Tibial artery (tissue), 4 donors: ENCODE data around the gene PYGO2.
"Not testable (repeated sequence)": the region's sequence is repeated elsewhere in the genome, so short reads cannot be mapped to it uniquely, and the experiment has no call there.

ENCODE experiments used
- DNase-seq, 2 donors: peaks; one replicate each; pipeline ENCODE4 v3.0.0-alpha.2; 2019
- H3K27ac ChIP-seq, 2 donors: fragments of 200-600 bp; sonication (generic) in 1 of 2; 1 replicate in 1 of 2; 2 replicates in 1 of 2; pipeline ENCODE4 v1.5.1; 2018 to 2019; ENCODE audit warnings: mild to moderate bottlenecking in 1 of 2
- H3K27me3 ChIP-seq, 2 donors: fragments of 200-600 bp; sonication (generic) in 1 of 2; one replicate each; pipeline versions ENCODE4 v1.5.1 to v1.6.0; 2016 to 2019
- H3K36me3 ChIP-seq, 3 donors: fragments of 200-600 bp; sonication (generic) in 2 of 3; one replicate each; pipeline ENCODE4 v1.5.1; 2016 to 2019; ENCODE audit warnings: mild to moderate bottlenecking in 2 of 3
- H3K4me1 ChIP-seq, 4 donors: fragments of 200-600 bp; sonication (generic) in 2 of 4; 1 replicate in 3 of 4; 2 replicates in 1 of 4; pipeline ENCODE4 v1.5.1; 2016 to 2019
- H3K4me3 ChIP-seq, 2 donors: fragments of 200-600 bp; sonication (generic) in 1 of 2; 1 replicate in 1 of 2; 2 replicates in 1 of 2; pipeline ENCODE4 v1.5.1; 2018 to 2019; ENCODE audit warnings: mild to moderate bottlenecking in 2 of 2
- H3K9me3 ChIP-seq, 3 donors: fragments of 200-600 bp; sonication (generic) in 1 of 3; one replicate each; pipeline ENCODE4 v1.5.1; 2016 to 2019
- intact Hi-C: fragments of 100-400 bp; cut with DNase I; formaldehyde crosslinking; loops from one replicate; pipeline ENCODE4 v1.15.0; 2023; ENCODE audit warnings: low total_unique reads
- TF ChIP-seq, protein P1 (sequence below), 2 experiments: fragments of 200-600 bp in 1 of 2; fragments of 450-650 bp in 1 of 2; IDR thresholded peaks; one replicate each; pipeline ENCODE4 v1.5.1; 2017 to 2019; ENCODE audit warnings: antibody characterized with exemption in 2 of 2, mild to moderate bottlenecking in 1 of 2, moderate library complexity in 1 of 2

Gene PYGO2

DNA sequence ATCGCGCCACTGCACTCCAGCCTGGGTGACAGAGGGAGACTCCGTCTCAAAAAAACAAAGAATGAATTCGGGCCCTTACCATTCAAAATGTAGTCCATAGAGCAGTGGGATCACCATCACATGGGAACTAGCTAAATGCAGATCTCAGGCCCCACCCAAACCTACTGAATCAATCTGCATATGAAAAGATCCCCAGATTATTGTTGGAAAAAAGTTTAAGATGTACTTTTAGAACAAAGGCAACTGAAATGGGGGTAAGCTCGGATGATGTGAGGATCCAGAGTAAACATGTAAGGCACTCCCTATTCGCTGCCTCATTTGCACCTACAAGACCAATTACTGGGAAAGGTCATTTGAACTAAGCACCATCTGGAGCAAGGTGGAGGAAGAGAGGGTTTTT lies 20.8 kb upstream of the PYGO2 start:
- intact Hi-C loops, result no loop called here
- no peaks in the 10 kb centered on the region for H3K27me3 ChIP-seq
- TF ChIP-seq, protein P1, sequence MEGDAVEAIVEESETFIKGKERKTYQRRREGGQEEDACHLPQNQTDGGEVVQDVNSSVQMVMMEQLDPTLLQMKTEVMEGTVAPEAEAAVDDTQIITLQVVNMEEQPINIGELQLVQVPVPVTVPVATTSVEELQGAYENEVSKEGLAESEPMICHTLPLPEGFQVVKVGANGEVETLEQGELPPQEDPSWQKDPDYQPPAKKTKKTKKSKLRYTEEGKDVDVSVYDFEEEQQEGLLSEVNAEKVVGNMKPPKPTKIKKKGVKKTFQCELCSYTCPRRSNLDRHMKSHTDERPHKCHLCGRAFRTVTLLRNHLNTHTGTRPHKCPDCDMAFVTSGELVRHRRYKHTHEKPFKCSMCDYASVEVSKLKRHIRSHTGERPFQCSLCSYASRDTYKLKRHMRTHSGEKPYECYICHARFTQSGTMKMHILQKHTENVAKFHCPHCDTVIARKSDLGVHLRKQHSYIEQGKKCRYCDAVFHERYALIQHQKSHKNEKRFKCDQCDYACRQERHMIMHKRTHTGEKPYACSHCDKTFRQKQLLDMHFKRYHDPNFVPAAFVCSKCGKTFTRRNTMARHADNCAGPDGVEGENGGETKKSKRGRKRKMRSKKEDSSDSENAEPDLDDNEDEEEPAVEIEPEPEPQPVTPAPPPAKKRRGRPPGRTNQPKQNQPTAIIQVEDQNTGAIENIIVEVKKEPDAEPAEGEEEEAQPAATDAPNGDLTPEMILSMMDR (IDR thresholded peaks at IDR 0.05), result no peak
- peaks cover 0 to 13% (median 0%) of the 10 kb centered on the region in 3 donors for H3K36me3 ChIP-seq
- peak overlapping the region in 1 of 2 donors; percentile 55 for H3K27ac ChIP-seq
- no peaks in the 10 kb centered on the region for H3K9me3 ChIP-seq
- no peak for DNase-seq
- H3K4me1 ChIP-seq, result peaks cover 0 to 18% (median 12%) of the 10 kb centered on the region in 4 donors
- H3K4me3 ChIP-seq, result peak overlapping the region in 1 of 2 donors; percentile 73

DNA sequence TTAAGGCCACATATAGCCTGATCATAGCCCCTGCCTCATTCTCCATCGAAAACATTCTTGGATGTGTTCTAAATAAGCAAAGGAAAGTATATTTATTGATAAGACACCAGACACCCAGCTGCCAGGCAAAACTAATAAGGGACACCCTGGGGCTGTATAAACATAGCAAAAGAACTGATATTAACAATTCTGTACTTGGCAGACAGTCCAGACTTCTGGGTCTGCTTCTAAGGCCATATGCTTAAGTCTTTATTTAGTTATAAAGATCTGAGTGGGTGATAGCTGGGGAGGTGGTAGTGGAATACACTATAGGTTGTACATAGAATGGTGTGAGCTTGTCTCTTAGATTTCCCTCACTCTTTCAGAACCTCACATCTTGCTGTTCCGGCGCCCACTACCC lies 16.8 kb upstream of the PYGO2 start:
- DNase-seq, result no peak
- no peak overlapping the region for H3K27ac ChIP-seq
- intact Hi-C loops, result no loop called here

DNA sequence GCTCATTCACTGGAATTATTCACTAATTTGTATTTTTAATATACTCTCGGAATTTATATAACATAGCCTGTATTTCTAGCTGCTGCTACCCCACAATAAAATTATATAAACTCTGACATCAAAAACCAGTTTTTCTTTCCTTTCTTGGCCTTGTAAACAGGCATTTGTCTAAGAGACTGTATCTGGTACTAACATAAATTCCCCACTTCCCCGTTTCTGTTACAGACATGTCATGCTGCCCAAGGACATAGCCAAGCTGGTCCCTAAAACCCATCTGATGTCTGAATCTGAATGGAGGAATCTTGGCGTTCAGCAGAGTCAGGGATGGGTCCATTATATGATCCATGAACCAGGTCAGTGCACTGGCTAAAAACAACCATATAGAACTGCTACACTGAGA lies 16.2 kb upstream of the PYGO2 start:
- DNase-seq, H3K27me3 ChIP-seq, H3K4me3 ChIP-seq, H3K9me3 ChIP-seq, intact Hi-C loops, H3K27ac ChIP-seq, H3K36me3 ChIP-seq: not testable (repeated sequence)
- peaks cover 0 to 24% (median 14%) of the 10 kb centered on the region in 4 donors for H3K4me1 ChIP-seq

More for the DNA sequence above, 16.8 kb upstream of the PYGO2 start:
- TF ChIP-seq, protein P1 (IDR thresholded peaks at IDR 0.05), result no peak
- Histone ChIP-seq H3K36me3 (peaks cover 0 to 6% (median 0%) of the 10 kb centered on the region in 3 donors), H3K9me3 (no peaks in the 10 kb centered on the region), H3K27me3 (no peaks in the 10 kb centered on the region), H3K4me3 (no peak overlapping the region), H3K4me1 (peaks cover 0 to 19% (median 10%) of the 10 kb centered on the region in 4 donors)

DNA sequence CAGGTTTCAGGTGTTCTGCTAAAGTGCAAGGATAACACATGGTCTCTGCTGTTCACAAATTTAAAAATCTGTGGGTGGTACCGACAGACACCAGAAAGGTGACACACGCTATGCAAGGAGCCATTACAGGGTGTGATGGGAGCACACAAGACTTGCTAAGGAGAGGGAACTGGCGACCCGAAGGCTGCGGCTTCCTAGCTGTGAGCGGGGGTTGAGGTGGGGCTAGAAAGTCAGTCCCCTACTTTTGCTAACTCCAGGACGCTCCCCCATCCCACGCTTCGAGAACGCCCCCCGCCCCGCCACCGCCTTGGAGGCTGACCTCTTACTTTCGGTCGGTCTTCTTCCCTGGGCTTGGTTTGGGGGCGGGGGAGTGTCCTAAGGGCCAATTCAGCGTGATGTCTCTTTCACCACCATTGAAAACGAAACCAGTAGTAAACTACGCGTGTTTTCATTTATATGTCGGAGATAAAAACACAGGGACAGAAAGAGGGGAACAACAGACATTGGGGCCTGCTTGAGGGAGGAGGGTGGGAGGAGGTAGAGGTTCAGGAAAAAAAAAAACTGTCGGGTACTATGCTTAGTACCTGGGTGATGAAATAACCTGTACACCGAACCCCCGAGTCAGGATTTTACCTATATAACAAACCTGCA lies 14.0 kb upstream of the PYGO2 start:
- peaks cover 0 to 6% (median 0%) of the 10 kb centered on the region in 3 donors for H3K36me3 ChIP-seq
- no peaks in the 10 kb centered on the region for H3K27me3 ChIP-seq
- H3K4me3 ChIP-seq, result peak overlapping the region; percentile 68 to 76
- TF ChIP-seq, protein P1 (IDR thresholded peaks at IDR 0.05), result no peak
- intact Hi-C loops, result loop anchor here (2.0 kb wide), 1 partner anchor 39 kb away; the partner anchor contains the start of gene PMVK
- peak in 1 of 2 donors; percentile 80 for DNase-seq
- H3K27ac ChIP-seq, result peak overlapping the region; percentile 95 to 97
- H3K9me3 ChIP-seq, result no peaks in the 10 kb centered on the region
- peaks cover 0 to 41% (median 33%) of the 10 kb centered on the region in 4 donors for H3K4me1 ChIP-seq

DNA sequence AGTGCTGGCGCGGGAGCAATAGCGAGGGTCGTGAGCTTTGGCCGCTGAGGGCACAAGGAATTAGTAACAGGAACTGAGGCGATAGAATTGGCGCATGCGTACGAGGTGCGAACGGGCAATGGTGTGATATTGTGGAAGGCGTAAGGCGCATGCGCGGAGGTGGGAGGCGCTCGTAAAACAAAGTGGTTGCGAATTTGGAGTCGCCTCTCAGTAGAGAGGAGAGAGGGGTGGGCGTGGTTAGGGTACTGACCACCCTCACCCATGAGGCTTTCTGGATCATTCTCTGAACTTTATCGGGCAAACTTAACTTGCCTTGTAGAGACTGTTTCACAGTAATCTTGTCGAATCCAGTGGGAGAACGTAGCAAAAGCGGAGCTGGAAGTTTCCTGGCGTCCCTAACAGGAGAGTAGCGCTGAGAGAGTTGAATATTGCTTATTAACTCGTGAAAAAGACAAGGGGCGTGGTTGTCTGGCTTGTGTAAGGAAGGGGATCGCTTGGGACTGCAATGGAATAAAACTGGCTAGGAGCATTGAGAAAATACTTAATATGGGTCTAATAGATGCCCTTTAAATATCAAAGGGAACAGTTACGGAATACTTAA lies 13.3 kb upstream of the PYGO2 start:
- no peaks in the 10 kb centered on the region for H3K9me3 ChIP-seq
- H3K4me3 ChIP-seq, result peak overlapping the region; percentile 68 to 76
- H3K27me3 ChIP-seq, result no peaks in the 10 kb centered on the region
- H3K36me3 ChIP-seq, result peaks cover 0 to 6% (median 0%) of the 10 kb centered on the region in 3 donors
- H3K4me1 ChIP-seq, result peaks cover 0 to 47% (median 39%) of the 10 kb centered on the region in 4 donors
- peak; percentile 95 to 98 for DNase-seq
- intact Hi-C loops, result loop anchor here (1.0 to 2.0 kb wide), 2 partner anchors 26 to 38 kb away; partner anchors contain the start of gene PMVK
- peak overlapping the region; percentile 95 to 97 for H3K27ac ChIP-seq
- TF ChIP-seq, protein P1 (IDR thresholded peaks at IDR 0.05), result no peak
